ENCODE measurements around the gene CD4. TPM values are rescaled to one million over a fixed set of nuclear protein-coding genes. Genes with fewer than 3 reads are reported as not detected.

Gene CD4
- total RNA-seq, 1 donor: 1.7 TPM

- no peak for DNase-seq (ENCODE audit: low read depth)
- no peak overlapping the region for H3K4me3 ChIP-seq (ENCODE audit: low read depth, low read length)
- TF ChIP-seq, protein P1, sequence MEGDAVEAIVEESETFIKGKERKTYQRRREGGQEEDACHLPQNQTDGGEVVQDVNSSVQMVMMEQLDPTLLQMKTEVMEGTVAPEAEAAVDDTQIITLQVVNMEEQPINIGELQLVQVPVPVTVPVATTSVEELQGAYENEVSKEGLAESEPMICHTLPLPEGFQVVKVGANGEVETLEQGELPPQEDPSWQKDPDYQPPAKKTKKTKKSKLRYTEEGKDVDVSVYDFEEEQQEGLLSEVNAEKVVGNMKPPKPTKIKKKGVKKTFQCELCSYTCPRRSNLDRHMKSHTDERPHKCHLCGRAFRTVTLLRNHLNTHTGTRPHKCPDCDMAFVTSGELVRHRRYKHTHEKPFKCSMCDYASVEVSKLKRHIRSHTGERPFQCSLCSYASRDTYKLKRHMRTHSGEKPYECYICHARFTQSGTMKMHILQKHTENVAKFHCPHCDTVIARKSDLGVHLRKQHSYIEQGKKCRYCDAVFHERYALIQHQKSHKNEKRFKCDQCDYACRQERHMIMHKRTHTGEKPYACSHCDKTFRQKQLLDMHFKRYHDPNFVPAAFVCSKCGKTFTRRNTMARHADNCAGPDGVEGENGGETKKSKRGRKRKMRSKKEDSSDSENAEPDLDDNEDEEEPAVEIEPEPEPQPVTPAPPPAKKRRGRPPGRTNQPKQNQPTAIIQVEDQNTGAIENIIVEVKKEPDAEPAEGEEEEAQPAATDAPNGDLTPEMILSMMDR (IDR thresholded peaks at IDR 0.05; ENCODE audit: insufficient read depth, low read depth, low read length): no peak
Measured at GRCh38 chr12:6750506-6750905, 38.8 kb upstream of the CD4 start.

GRCh38 chr12:6751767-6752166, 37.6 kb upstream of the CD4 start:
- peak overlapping the region; percentile 94 for H3K4me3 ChIP-seq (ENCODE audit: low read depth, low read length)
- TF ChIP-seq, protein P1 (IDR thresholded peaks at IDR 0.05; ENCODE audit: insufficient read depth, low read depth, low read length): no peak
- no peak for DNase-seq (ENCODE audit: low read depth)

DNA sequence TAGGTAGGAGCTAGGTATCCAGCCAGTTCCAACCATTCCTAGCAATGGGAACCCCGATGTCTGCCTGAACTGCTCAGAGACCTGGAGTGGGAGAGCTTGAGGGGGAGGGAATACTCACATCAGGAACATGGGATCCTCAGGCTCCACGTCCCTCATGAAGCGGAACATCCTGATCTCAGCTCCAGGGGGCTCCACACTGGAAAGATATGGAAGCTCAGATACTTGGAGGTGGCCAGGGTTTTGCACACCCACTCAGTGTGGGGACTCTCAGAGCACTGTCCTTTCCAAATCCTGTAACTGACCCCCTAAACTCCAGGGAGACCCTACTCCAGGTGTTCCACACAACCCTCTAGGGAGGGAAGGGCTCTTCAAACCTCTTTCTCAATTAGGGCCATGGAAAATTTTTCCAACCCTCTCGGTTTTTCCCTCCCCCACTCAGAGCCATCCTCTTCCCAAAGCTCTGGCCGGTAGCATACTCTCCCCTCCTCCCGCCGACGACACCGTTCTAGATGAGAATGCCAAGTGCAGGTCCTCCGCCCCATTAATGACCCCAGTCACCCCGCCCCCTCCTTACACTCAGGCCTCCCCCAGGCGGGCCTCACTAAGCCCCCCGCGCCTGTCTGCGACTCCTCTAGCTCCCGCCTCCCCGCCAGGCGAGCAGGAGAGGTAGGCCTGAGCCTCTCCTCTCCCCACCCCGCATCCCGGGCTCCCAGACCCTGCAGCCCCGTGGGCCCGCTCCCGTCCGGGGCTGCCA, 37.0 kb upstream of the CD4 start:
- peak overlapping the region; percentile 94 for H3K4me3 ChIP-seq (ENCODE audit: low read depth, low read length)
- DNase-seq (ENCODE audit: low read depth): peak; percentile 67
- TF ChIP-seq, protein P1 (IDR thresholded peaks at IDR 0.05; ENCODE audit: insufficient read depth, low read depth, low read length): peak; percentile 61

DNA sequence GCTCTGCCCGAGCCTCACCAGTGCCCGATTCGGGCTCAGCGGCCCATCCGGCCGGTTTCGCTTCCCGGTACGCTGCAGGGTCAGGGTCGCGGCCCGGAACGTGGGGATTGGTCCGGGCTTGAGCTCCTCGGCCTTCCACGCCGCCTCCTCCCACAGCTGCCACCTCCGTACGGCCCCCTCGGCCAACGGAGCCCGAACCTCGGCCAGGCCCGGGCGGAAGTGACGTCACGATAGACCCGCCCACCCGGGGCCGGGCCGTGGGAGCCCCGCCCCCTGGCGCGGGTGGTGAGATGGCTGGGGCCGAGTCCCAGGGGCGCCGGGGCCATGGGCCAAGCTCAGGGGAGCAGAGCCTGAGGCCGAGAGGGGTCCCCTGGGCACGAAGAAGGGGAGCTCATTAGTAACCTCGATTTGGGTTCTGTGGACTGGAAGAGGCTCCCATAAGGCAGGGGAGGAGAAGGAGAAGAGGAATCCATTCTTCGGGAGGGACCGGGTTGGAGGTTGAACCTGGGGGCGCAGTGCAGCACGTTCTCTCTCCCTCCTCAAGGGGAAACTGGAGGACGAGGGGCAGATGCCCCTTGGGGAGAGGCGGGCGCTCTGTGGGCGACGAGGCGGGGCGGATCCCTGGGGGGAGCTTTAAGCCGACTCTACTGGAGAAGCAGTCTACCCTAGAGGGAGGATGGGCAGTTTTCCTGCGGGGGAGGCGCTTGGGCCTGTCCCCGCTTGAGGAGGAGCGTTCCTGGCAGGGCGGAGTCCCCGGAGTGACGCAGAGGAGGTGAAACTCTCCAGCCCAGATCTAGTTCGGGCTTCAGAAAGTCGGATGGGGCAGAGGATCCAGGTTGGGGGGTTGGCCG, 36.2 kb upstream of the CD4 start, which contains the start of gene MLF2:
MLF2 (minus strand) TSS at position 221 of the 851 bp plus-strand sequence. CDS start 807 bp downstream, outside the sequence.
- TF ChIP-seq, protein P1 (IDR thresholded peaks at IDR 0.05; ENCODE audit: insufficient read depth, low read depth, low read length): no peak
- DNase-seq (ENCODE audit: low read depth): peak; percentile 99
- peak within 1 kb of the TSS; percentile 94 for H3K4me3 ChIP-seq (ENCODE audit: low read depth, low read length)

GRCh38 chr12:6753772-6754356, 35.5 kb upstream of the CD4 start:
- DNase-seq (ENCODE audit: low read depth): no peak
- TF ChIP-seq, protein P1 (IDR thresholded peaks at IDR 0.05; ENCODE audit: insufficient read depth, low read depth, low read length): peak; percentile 95
- no peak overlapping the region for H3K4me3 ChIP-seq (ENCODE audit: low read depth, low read length)

- H3K4me3 ChIP-seq (ENCODE audit: low read depth, low read length): no peak overlapping the region
- DNase-seq (ENCODE audit: low read depth): no peak
- TF ChIP-seq, protein P1 (IDR thresholded peaks at IDR 0.05; ENCODE audit: insufficient read depth, low read depth, low read length): no peak
Measured at GRCh38 chr12:6754411-6754810, 34.9 kb upstream of the CD4 start.
